Mucosa of descending colon (tissue), 3 donors: Measurements from ENCODE around the gene RIPOR1. TPM values are rescaled to one million over a fixed set of nuclear protein-coding genes. Genes with fewer than 3 reads are reported as not detected.

Experiments
- ATAC-seq: fragments of 200-7000 bp; cut with Tn5 transposase; one replicate; pipeline ENCODE4 v1.9.1; 2020; ENCODE audit warnings: mild to moderate bottlenecking, moderate library complexity
- DNase-seq, 3 donors: peaks; one replicate each; pipeline ENCODE4 v3.0.0-alpha.2; 2020
- H3K36me3 ChIP-seq: fragments of 200-600 bp; one replicate; pipeline ENCODE4 v1.8.0; 2021; ENCODE audit warnings: low read depth, mild to moderate bottlenecking
- H3K4me1 ChIP-seq: fragments of 200-600 bp; one replicate; pipeline ENCODE4 v1.8.0; 2021; ENCODE audit warnings: low read depth, mild to moderate bottlenecking
- H3K4me3 ChIP-seq: fragments of 200-600 bp; one replicate; pipeline ENCODE4 v1.8.0; 2021; ENCODE audit warnings: mild to moderate bottlenecking
- H3K9me3 ChIP-seq: fragments of 200-600 bp; one replicate; pipeline ENCODE4 v1.8.0; 2021; ENCODE audit warnings: mild to moderate bottlenecking
- CTCF ChIP-seq: fragments of 200-600 bp; IDR thresholded peaks from one replicate; pipeline ENCODE4 v1.8.0; 2022; ENCODE audit warnings: antibody characterized with exemption, mild to moderate bottlenecking
- intact Hi-C, 2 donors: fragments of 100-400 bp; cut with DNase I in 1 of 2; cut with micrococcal nuclease in 1 of 2; formaldehyde crosslinking; loops; one replicate each; pipeline versions ENCODE4 v1.11.0 to v1.11.1; 2022; cut with DNase I, micrococcal nuclease
- total RNA-seq, 3 donors: library from RNA; stranded (reverse); fragmentation: NEBNext Ultra II Directional in 2 of 3; extraction: Animal tissue kit (Norgen Biotek cat#: 25700) in 2 of 3; gene quantifications; one replicate each; pipeline versions ENCODE4 v1.2.1 to v1.2.4, GENCODE V29; 2021 to 2023
- donor health status: DM: no; HTN: no; CAD: no; lungs with moderate emphysema.
- donor health status: DM: no; HTN: no; CAD: no.
- donor health status: DM: no; HTN: yes; CAD: no.

The RIPOR1 gene
- total RNA-seq, 3 donors from 2014 or later: 10.9 to 74.7 (median 20.5) TPM

- DNase-seq (peak; percentile 95 to 99 (median 97)), ATAC-seq (peak; percentile 96)
- intact Hi-C loops: no loop called here
- no peaks in the 10 kb centered on the region for H3K4me1 ChIP-seq
- H3K4me3 ChIP-seq: no peak overlapping the region
- no peaks in the 10 kb centered on the region for H3K9me3 ChIP-seq
- peak; percentile 89 for TF ChIP-seq CTCF
- H3K36me3 ChIP-seq: no peaks in the 10 kb centered on the region
Observed at GRCh38 chr16:67521095-67521804, 7.4 kb upstream of the RIPOR1 start.

GRCh38 chr16:67525176-67525860, 3.3 kb upstream of the RIPOR1 start:
- TF ChIP-seq CTCF: no peak
- Histone ChIP-seq H3K36me3 (no peaks in the 10 kb centered on the region), H3K9me3 (no peaks in the 10 kb centered on the region), H3K4me3 (no peak overlapping the region), H3K4me1 (peaks cover 14% of the 10 kb centered on the region)
- no peak for DNase-seq
- intact Hi-C loops: no loop called here
- no peak for ATAC-seq

GRCh38 chr16:67526149-67526791, 2.4 kb upstream of the RIPOR1 start:
- no peak overlapping the region for H3K4me3 ChIP-seq
- DNase-seq (no peak), ATAC-seq (no peak)
- TF ChIP-seq CTCF: no peak
- H3K9me3 ChIP-seq: no peaks in the 10 kb centered on the region
- H3K36me3 ChIP-seq: no peaks in the 10 kb centered on the region
- intact Hi-C loops: no loop called here
- H3K4me1 ChIP-seq: peaks cover 20% of the 10 kb centered on the region

- Histone ChIP-seq H3K9me3 (no peaks in the 10 kb centered on the region), H3K36me3 (no peaks in the 10 kb centered on the region), H3K4me3 (peak overlapping the region; percentile 30), H3K4me1 (peaks cover 20% of the 10 kb centered on the region)
- intact Hi-C loops: no loop called here
- TF ChIP-seq CTCF: no peak
- DNase-seq: peak in 2 of 3 donors; percentile 67 to 71
- ATAC-seq: peak; percentile 61
Observed at GRCh38 chr16:67528870-67529581, 397 bp downstream of the RIPOR1 start.

- intact Hi-C loops: no loop called here
- Histone ChIP-seq H3K9me3 (no peaks in the 10 kb centered on the region), H3K4me1 (peaks cover 20% of the 10 kb centered on the region), H3K36me3 (no peaks in the 10 kb centered on the region), H3K4me3 (peak overlapping the region; percentile 30)
- peak; percentile 31 for ATAC-seq
- no peak for TF ChIP-seq CTCF
- peak in 1 of 3 donors; percentile 68 for DNase-seq
Observed at GRCh38 chr16:67529582-67530012, 968 bp downstream of the RIPOR1 start.
